GM12878 (cell line): ENCODE measurements around the gene RAB7B. TPM values are rescaled to one million over a fixed set of nuclear protein-coding genes. Genes with fewer than 3 reads are reported as not detected.

ENCODE experiments used
- BCLAF1 ChIP-seq: fragments of 450-650 bp; IDR thresholded peaks from 2 replicates; pipeline ENCODE4 v1.6.1; 2017; ENCODE audit warnings: antibody characterized with exemption, mild to moderate bottlenecking, moderate library complexity
- TARDBP ChIP-seq: IDR thresholded peaks from 2 replicates; pipeline ENCODE4 v1.6.1; 2016; ENCODE audit warnings: borderline replicate concordance
- polyA plus RNA-seq, 11 experiments: library from polyadenylated mRNA; depleted of rRNA in 4 of 11; unstranded in 6 of 11; stranded (reverse) in 5 of 11; fragments of >200 nt; fragmentation: Nextera tagmentation in 4 of 11; fragmentation: Illumina TruSeq in 1 of 11; extraction: Ambion mirVana in 4 of 11; extraction: Trizol in 1 of 11; gene quantifications; 1 replicate in 1 of 11; 2 replicates in 10 of 11; pipeline versions ENCODE4 v1.2.1 to v1.2.3, GENCODE V29; 2011 to 2016; ENCODE audit warnings: inconsistent platforms in 2 of 11, missing spikeins in 2 of 11, low read depth in 1 of 11
- total RNA-seq, 4 experiments: library from RNA; depleted of rRNA in 3 of 4; stranded (reverse); fragments of >200 nt in 3 of 4; fragmentation: Illumina TruSeq in 1 of 4; extraction: Trizol in 1 of 4; gene quantifications; 2 replicates each; pipeline versions ENCODE4 v1.2.1 to v1.2.3, GENCODE V29; 2013 to 2021

The RAB7B gene
- total and polyA plus RNA-seq, 10 of the 15 experiments (the other 5 are each of a cell fraction or from before 2014, with no cell fraction given): 0.09 TPM; not detected in 9

- TF ChIP-seq BCLAF1: no peak
- no peak for TF ChIP-seq TARDBP
Measured at GRCh38 chr1:205927247-205927646, 75.9 kb downstream of the RAB7B start (continued).

Other genes starting within 250 kb of the RAB7B start
Only the 7 nearest of the 9 such genes appear.
- 0.22 and 0.45 TPM in 2 replicates for gene SLC41A1, start 190.2 kb downstream of the RAB7B start, total RNA-seq (2014; rRNA removed)
- 0.22 and 0.28 TPM in 2 replicates for gene SLC41A1, start 190.2 kb downstream of the RAB7B start, total RNA-seq (2014; rRNA removed; fragmentation: Illumina TruSeq; extraction: Trizol)
- 0.40 and 0.69 TPM in 2 replicates for gene SLC41A1, start 190.2 kb downstream of the RAB7B start, total RNA-seq (2021)
- 10.6 and 11.3 TPM in 2 replicates for gene SLC41A1, start 190.2 kb downstream of the RAB7B start, polyA plus RNA-seq (2011; rRNA removed)
- gene SLC41A1, start 190.2 kb downstream of the RAB7B start, polyA plus RNA-seq (2014; fragmentation: Illumina TruSeq; extraction: Trizol): 0.48 and 0.71 TPM in 2 replicates
- under 1 TPM; 0.13 to 0.15 TPM for gene SLC41A1, start 190.2 kb downstream of the RAB7B start, polyA plus RNA-seq (2014; fragmentation: Nextera tagmentation; extraction: Ambion mirVana)
- 0.36 and 0.40 TPM in 2 replicates for gene SLC41A1, start 190.2 kb downstream of the RAB7B start, polyA plus RNA-seq (2014; rRNA removed)
- under 1 TPM; 0.24 to 0.96 TPM for gene SLC41A1, start 190.2 kb downstream of the RAB7B start, polyA plus RNA-seq (2016; fragmentation: Nextera tagmentation; extraction: Ambion mirVana)
- not detected in 2 replicates for gene PM20D1, start 153.3 kb downstream of the RAB7B start, total RNA-seq (2014; rRNA removed)
- gene PM20D1, start 153.3 kb downstream of the RAB7B start, total RNA-seq (2014; rRNA removed; fragmentation: Illumina TruSeq; extraction: Trizol): not detected in 2 replicates
- gene PM20D1, start 153.3 kb downstream of the RAB7B start, total RNA-seq (2021): not detected in 2 replicates
- gene PM20D1, start 153.3 kb downstream of the RAB7B start, polyA plus RNA-seq (2011; rRNA removed): not detected in 2 replicates
- gene PM20D1, start 153.3 kb downstream of the RAB7B start, polyA plus RNA-seq (2014; fragmentation: Illumina TruSeq; extraction: Trizol): not detected in 2 replicates
- gene PM20D1, start 153.3 kb downstream of the RAB7B start, polyA plus RNA-seq (2014; fragmentation: Nextera tagmentation; extraction: Ambion mirVana): not detected
- not detected in 2 replicates for gene PM20D1, start 153.3 kb downstream of the RAB7B start, polyA plus RNA-seq (2014; rRNA removed)
- not detected for gene PM20D1, start 153.3 kb downstream of the RAB7B start, polyA plus RNA-seq (2016; fragmentation: Nextera tagmentation; extraction: Ambion mirVana)
- gene SLC26A9, start 59.9 kb downstream of the RAB7B start, total RNA-seq (2014; rRNA removed): 0.11 and 0.17 TPM in 2 replicates
- gene SLC26A9, start 59.9 kb downstream of the RAB7B start, total RNA-seq (2014; rRNA removed; fragmentation: Illumina TruSeq; extraction: Trizol): 0.18 TPM in 2 replicates
- 0.11 and 0.15 TPM in 2 replicates for gene SLC26A9, start 59.9 kb downstream of the RAB7B start, total RNA-seq (2021)
- gene SLC26A9, start 59.9 kb downstream of the RAB7B start, polyA plus RNA-seq (2011; rRNA removed): 0.20 and 0.33 TPM in 2 replicates
- gene SLC26A9, start 59.9 kb downstream of the RAB7B start, polyA plus RNA-seq (2014; fragmentation: Illumina TruSeq; extraction: Trizol): 0.22 and 0.32 TPM in 2 replicates
- gene SLC26A9, start 59.9 kb downstream of the RAB7B start, polyA plus RNA-seq (2014; fragmentation: Nextera tagmentation; extraction: Ambion mirVana): under 1 TPM; 0.11 to 0.15 TPM
- gene SLC26A9, start 59.9 kb downstream of the RAB7B start, polyA plus RNA-seq (2014; rRNA removed): 0.08 and 0.40 TPM in 2 replicates
- gene SLC26A9, start 59.9 kb downstream of the RAB7B start, polyA plus RNA-seq (2016; fragmentation: Nextera tagmentation; extraction: Ambion mirVana): under 1 TPM; 0.09 to 0.23 TPM
- gene CTSE, start 20.5 kb upstream of the RAB7B start, total RNA-seq (2014; rRNA removed): not detected in 2 replicates
- gene CTSE, start 20.5 kb upstream of the RAB7B start, total RNA-seq (2014; rRNA removed; fragmentation: Illumina TruSeq; extraction: Trizol): not detected in 2 replicates
- 0.26 TPM in 1 of 2 replicates, not detected in the other for gene CTSE, start 20.5 kb upstream of the RAB7B start, total RNA-seq (2021)
- not detected in 2 replicates for gene CTSE, start 20.5 kb upstream of the RAB7B start, polyA plus RNA-seq (2011; rRNA removed)
- not detected in 2 replicates for gene CTSE, start 20.5 kb upstream of the RAB7B start, polyA plus RNA-seq (2014; fragmentation: Illumina TruSeq; extraction: Trizol)
- not detected for gene CTSE, start 20.5 kb upstream of the RAB7B start, polyA plus RNA-seq (2014; fragmentation: Nextera tagmentation; extraction: Ambion mirVana)
- gene CTSE, start 20.5 kb upstream of the RAB7B start, polyA plus RNA-seq (2014; rRNA removed): not detected in 2 replicates
- gene CTSE, start 20.5 kb upstream of the RAB7B start, polyA plus RNA-seq (2016; fragmentation: Nextera tagmentation; extraction: Ambion mirVana): not detected
- gene RHEX, start 49.8 kb upstream of the RAB7B start, total RNA-seq (2014; rRNA removed): 5.1 and 5.7 TPM in 2 replicates
- 5.8 and 6.0 TPM in 2 replicates for gene RHEX, start 49.8 kb upstream of the RAB7B start, total RNA-seq (2014; rRNA removed; fragmentation: Illumina TruSeq; extraction: Trizol)
- gene RHEX, start 49.8 kb upstream of the RAB7B start, total RNA-seq (2021): 7.7 and 11.4 TPM in 2 replicates
- 2.4 and 2.8 TPM in 2 replicates for gene RHEX, start 49.8 kb upstream of the RAB7B start, polyA plus RNA-seq (2011; rRNA removed)
- gene RHEX, start 49.8 kb upstream of the RAB7B start, polyA plus RNA-seq (2014; fragmentation: Illumina TruSeq; extraction: Trizol): 5.6 and 7.3 TPM in 2 replicates
- gene RHEX, start 49.8 kb upstream of the RAB7B start, polyA plus RNA-seq (2014; fragmentation: Nextera tagmentation; extraction: Ambion mirVana): 1 to 10 TPM; 5.7 TPM
- 3.9 and 5.5 TPM in 2 replicates for gene RHEX, start 49.8 kb upstream of the RAB7B start, polyA plus RNA-seq (2014; rRNA removed)
- 1 to 10 TPM; 3.5 to 3.9 TPM for gene RHEX, start 49.8 kb upstream of the RAB7B start, polyA plus RNA-seq (2016; fragmentation: Nextera tagmentation; extraction: Ambion mirVana)
- gene AVPR1B, start 114.0 kb upstream of the RAB7B start, total RNA-seq (2014; rRNA removed): not detected in 2 replicates
- gene AVPR1B, start 114.0 kb upstream of the RAB7B start, total RNA-seq (2014; rRNA removed; fragmentation: Illumina TruSeq; extraction: Trizol): not detected in 2 replicates
- gene AVPR1B, start 114.0 kb upstream of the RAB7B start, total RNA-seq (2021): not detected in 2 replicates
- not detected in 2 replicates for gene AVPR1B, start 114.0 kb upstream of the RAB7B start, polyA plus RNA-seq (2011; rRNA removed)
- gene AVPR1B, start 114.0 kb upstream of the RAB7B start, polyA plus RNA-seq (2014; fragmentation: Illumina TruSeq; extraction: Trizol): not detected in 2 replicates
- not detected for gene AVPR1B, start 114.0 kb upstream of the RAB7B start, polyA plus RNA-seq (2014; fragmentation: Nextera tagmentation; extraction: Ambion mirVana)
- gene AVPR1B, start 114.0 kb upstream of the RAB7B start, polyA plus RNA-seq (2014; rRNA removed): not detected in 2 replicates
- gene AVPR1B, start 114.0 kb upstream of the RAB7B start, polyA plus RNA-seq (2016; fragmentation: Nextera tagmentation; extraction: Ambion mirVana): not detected
- gene FAM72A, start 199.4 kb upstream of the RAB7B start, total RNA-seq (2014; rRNA removed): 12.8 and 14.1 TPM in 2 replicates
- gene FAM72A, start 199.4 kb upstream of the RAB7B start, total RNA-seq (2014; rRNA removed; fragmentation: Illumina TruSeq; extraction: Trizol): 17.4 and 19.3 TPM in 2 replicates
- gene FAM72A, start 199.4 kb upstream of the RAB7B start, total RNA-seq (2021): 14.2 and 15.0 TPM in 2 replicates
- gene FAM72A, start 199.4 kb upstream of the RAB7B start, polyA plus RNA-seq (2011; rRNA removed): 36.7 and 49.1 TPM in 2 replicates
- 22.5 and 30.6 TPM in 2 replicates for gene FAM72A, start 199.4 kb upstream of the RAB7B start, polyA plus RNA-seq (2014; fragmentation: Illumina TruSeq; extraction: Trizol)
- 10 to 100 TPM in 1 of 2 experiments, 1 to 10 TPM in 1; 7.5 to 10.2 TPM for gene FAM72A, start 199.4 kb upstream of the RAB7B start, polyA plus RNA-seq (2014; fragmentation: Nextera tagmentation; extraction: Ambion mirVana)
- gene FAM72A, start 199.4 kb upstream of the RAB7B start, polyA plus RNA-seq (2014; rRNA removed): 15.7 and 19.7 TPM in 2 replicates
- 10 to 100 TPM; 25.7 to 28.3 TPM for gene FAM72A, start 199.4 kb upstream of the RAB7B start, polyA plus RNA-seq (2016; fragmentation: Nextera tagmentation; extraction: Ambion mirVana)